Gastroesophageal sphincter (tissue), 3 donors: ENCODE results near the gene BIRC6.

ENCODE experiments used
- CTCF ChIP-seq, 4 experiments: fragments of 200-600 bp in 2 of 4; fragments of 450-650 bp in 2 of 4; sonication (generic) in 1 of 4; IDR thresholded peaks; one replicate each; pipeline ENCODE4 v1.5.1; 2017 to 2019; ENCODE audit warnings: antibody characterized with exemption in 4 of 4, mild to moderate bottlenecking in 2 of 4, moderate library complexity in 2 of 4
- POLR2A ChIP-seq, 2 donors: fragments of 450-650 bp; IDR thresholded peaks; one replicate each; pipeline ENCODE4 v1.6.1; 2017; ENCODE audit warnings: antibody characterized with exemption in 2 of 2, mild to moderate bottlenecking in 2 of 2, moderate library complexity in 1 of 2

GRCh38 chr2:32403782-32404181 is 47.0 kb downstream of the BIRC6 start:
- TF ChIP-seq POLR2A (IDR thresholded peaks at IDR 0.05) (no peak), CTCF (IDR thresholded peaks at IDR 0.05) (no peak)
